Measurements from ENCODE around the gene SLC39A11. TPM values are rescaled to one million over a fixed set of nuclear protein-coding genes. Genes with fewer than 3 reads are reported as not detected.

SLC39A11 gene
- total RNA-seq, 4 donors from 2014 or later = 55.1 to 123 (median 97.0) TPM

- Histone ChIP-seq H3K4me3 (replicated peaks in 1 of 3) (no peak overlapping the region), H3K36me3 (no peaks in the 10 kb centered on the region), H3K27me3 (no peaks in the 10 kb centered on the region), H3K9me3 (no peaks in the 10 kb centered on the region), H3K27ac (no peak overlapping the region), H3K4me1 (no peaks in the 10 kb centered on the region)
- TF ChIP-seq POLR2A (IDR thresholded peaks at IDR 0.05) = no peak
- no peak for TF ChIP-seq CTCF (IDR thresholded peaks at IDR 0.05)
- intact Hi-C loops (cut with DNase I) = no loop called here
- no peak for DNase-seq
- WGBS, 2 donors = 72 to 82% methylated on average over 3 of the region's 3 CpGs
These were observed 38.5 kb upstream of the SLC39A11 start for GRCh38 chr17:73130977-73131376.

DNA sequence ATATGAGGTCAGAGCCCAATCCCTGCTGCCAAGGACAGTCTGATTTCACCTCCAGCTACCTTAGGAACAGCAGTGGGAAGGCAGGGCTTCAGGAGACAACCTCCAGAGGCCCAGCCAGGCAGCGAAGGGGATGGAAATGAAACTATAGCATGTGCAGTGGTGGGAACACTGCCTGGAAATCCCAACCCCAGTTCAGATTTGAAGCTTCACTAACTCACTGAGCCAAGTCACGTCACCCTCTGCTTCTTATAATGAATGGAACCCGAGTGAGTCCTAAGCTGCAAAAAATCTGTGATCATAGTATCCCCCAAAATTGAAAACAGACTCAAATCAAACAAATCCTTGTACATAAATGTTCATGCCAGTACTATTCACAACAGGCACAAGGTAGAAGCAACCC is 36.0 kb upstream of the SLC39A11 start:
- intact Hi-C loops (cut with DNase I) = no loop called here

DNA sequence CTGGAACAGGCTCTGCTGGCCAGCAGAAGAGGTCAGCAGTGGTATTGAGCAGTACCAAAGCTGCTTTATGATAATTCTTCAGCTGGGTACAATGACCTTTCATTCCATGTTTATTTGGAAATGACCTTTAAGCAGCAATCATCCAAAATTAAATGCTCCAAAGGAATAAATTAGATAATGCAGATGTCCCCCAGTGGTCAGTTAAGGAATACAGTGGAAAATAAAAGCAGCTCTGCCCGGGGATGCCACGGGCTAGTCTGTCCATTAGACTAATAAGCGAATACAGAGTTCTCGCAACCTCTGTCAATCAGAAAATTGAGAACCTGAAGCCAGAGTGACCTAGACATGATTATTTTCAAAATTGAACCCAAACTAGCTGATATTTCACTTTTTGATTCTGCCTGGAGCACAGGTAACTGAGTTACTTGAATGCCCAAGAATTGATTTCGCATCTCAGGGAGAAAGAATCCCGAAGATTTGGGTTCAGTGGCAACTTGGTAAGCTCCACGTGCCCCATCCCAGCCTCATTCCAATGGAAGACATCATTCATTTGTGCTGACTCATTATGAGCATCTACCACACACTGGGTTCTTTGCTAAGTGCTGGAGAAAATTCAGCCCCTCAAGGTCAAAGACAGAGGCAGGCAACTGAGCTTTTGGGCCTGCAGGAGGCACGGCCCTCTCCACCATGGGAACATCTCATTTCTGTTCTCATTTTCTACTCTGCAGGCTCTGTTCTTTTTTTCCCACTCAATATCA is 34.4 kb upstream of the SLC39A11 start:
- no peaks in the 10 kb centered on the region for H3K27me3 ChIP-seq
- H3K27ac ChIP-seq = no peak overlapping the region
- 77 to 92% methylated on average over 8 of the region's 8 CpGs for WGBS, 2 donors
- intact Hi-C loops (cut with DNase I) = no loop called here
- DNase-seq = no peak
- TF ChIP-seq CTCF (IDR thresholded peaks at IDR 0.05) = peak in 1 of 6 experiments; percentile 7
- TF ChIP-seq POLR2A (IDR thresholded peaks at IDR 0.05) = no peak
- no peaks in the 10 kb centered on the region for H3K4me1 ChIP-seq
- H3K4me3 ChIP-seq (replicated peaks in 1 of 3) = no peak overlapping the region
- H3K36me3 ChIP-seq = no peaks in the 10 kb centered on the region
- no peaks in the 10 kb centered on the region for H3K9me3 ChIP-seq

More for the DNA sequence above, 36.0 kb upstream of the SLC39A11 start:
- no peaks in the 10 kb centered on the region for H3K36me3 ChIP-seq
- no peak overlapping the region for H3K27ac ChIP-seq
- H3K9me3 ChIP-seq = no peaks in the 10 kb centered on the region
- H3K4me1 ChIP-seq = no peaks in the 10 kb centered on the region
- no peak for DNase-seq
- no peak for TF ChIP-seq POLR2A (IDR thresholded peaks at IDR 0.05)
- no peak for TF ChIP-seq CTCF (IDR thresholded peaks at IDR 0.05)
- H3K27me3 ChIP-seq = no peaks in the 10 kb centered on the region
- WGBS, 2 donors = 54 to 83% methylated on average over 3 of the region's 3 CpGs
- H3K4me3 ChIP-seq (replicated peaks in 1 of 3) = no peak overlapping the region

DNA sequence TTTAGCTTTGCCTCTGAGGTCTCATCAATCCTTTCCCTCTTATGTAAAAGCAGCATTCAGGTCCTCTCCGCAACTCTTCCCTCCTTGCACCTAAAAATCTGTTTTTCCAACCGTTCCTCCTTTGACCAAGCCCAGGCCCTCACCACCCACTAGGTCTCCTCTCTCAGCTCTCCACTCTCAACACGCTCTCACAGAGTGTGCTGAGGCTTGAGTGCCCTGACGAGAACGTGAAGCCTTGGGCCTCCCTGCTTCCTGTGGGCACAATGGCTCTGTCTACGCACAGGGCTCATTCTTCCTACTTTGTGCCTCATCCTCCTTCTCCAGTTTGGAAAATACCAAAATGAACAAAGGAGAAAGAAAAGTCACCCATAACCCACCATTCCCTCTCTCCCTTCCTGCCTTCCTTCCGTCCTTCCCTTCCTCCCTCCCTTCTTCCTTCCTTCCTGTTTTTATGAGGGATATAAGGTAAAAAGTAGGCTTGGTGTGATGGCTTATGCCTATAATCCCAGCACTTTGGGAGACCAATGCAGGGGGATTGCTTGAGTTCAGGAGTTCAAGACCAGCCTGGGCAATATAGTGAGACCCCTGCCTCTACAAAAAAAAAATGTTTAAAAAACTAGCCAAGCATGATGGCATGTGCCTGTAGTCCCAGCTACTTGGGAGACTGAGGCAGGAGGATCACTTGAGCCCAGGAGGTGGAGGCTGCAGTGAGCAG is 31.3 kb upstream of the SLC39A11 start:
- no peak overlapping the region for H3K4me3 ChIP-seq (replicated peaks in 1 of 3)
- WGBS, 2 donors = 75% methylated on average over 7 of the region's 7 CpGs
- H3K27me3 ChIP-seq = no peaks in the 10 kb centered on the region
- intact Hi-C loops (cut with DNase I) = no loop called here
- TF ChIP-seq POLR2A (IDR thresholded peaks at IDR 0.05) (no peak), CTCF (IDR thresholded peaks at IDR 0.05) (no peak)
- H3K4me1 ChIP-seq = no peaks in the 10 kb centered on the region
- DNase-seq = no peak
- H3K9me3 ChIP-seq = no peaks in the 10 kb centered on the region
- no peaks in the 10 kb centered on the region for H3K36me3 ChIP-seq
- H3K27ac ChIP-seq = no peak overlapping the region

Measured in thyroid gland (tissue), 4 donors.